ENCODE data around the gene BAG2.

Gene BAG2

GRCh38 chr6:57172136-57173055, at the start of gene BAG2:
TSS of gene BAG2 (plus strand) at chr6:57172326. CDS start at chr6:57172698, 372 bp downstream.
- DNase-seq (ENCODE audit: low read depth): no peak

- DNase-seq (ENCODE audit: low read depth): no peak
Measured at GRCh38 chr6:57123111-57123510, 49.0 kb upstream of the BAG2 start.

GRCh38 chr6:57127763-57128162, 44.4 kb upstream of the BAG2 start:
- DNase-seq (ENCODE audit: low read depth): no peak

GRCh38 chr6:57130661-57131177, 41.4 kb upstream of the BAG2 start:
- no peak for DNase-seq (ENCODE audit: low read depth)

- no peak for DNase-seq (ENCODE audit: low read depth)
Measured at GRCh38 chr6:57134954-57135353, 37.2 kb upstream of the BAG2 start.

- DNase-seq (ENCODE audit: low read depth): no peak
Measured at GRCh38 chr6:57135885-57136284, 36.2 kb upstream of the BAG2 start.

GRCh38 chr6:57137350-57137749, 34.8 kb upstream of the BAG2 start:
- DNase-seq (ENCODE audit: low read depth): no peak

- no peak for DNase-seq (ENCODE audit: low read depth)
Measured at GRCh38 chr6:57138026-57138425, 34.1 kb upstream of the BAG2 start.

GRCh38 chr6:57141451-57142177, 30.5 kb upstream of the BAG2 start:
- DNase-seq (ENCODE audit: low read depth): no peak

GRCh38 chr6:57142178-57142525, 30.0 kb upstream of the BAG2 start:
- DNase-seq (ENCODE audit: low read depth): no peak

GRCh38 chr6:57143690-57144089, 28.4 kb upstream of the BAG2 start:
- DNase-seq (ENCODE audit: low read depth): no peak

- no peak for DNase-seq (ENCODE audit: low read depth)
Measured at GRCh38 chr6:57147401-57147800, 24.7 kb upstream of the BAG2 start.

GRCh38 chr6:57147955-57148858, 23.9 kb upstream of the BAG2 start:
- DNase-seq (ENCODE audit: low read depth): no peak

- no peak for DNase-seq (ENCODE audit: low read depth)
Measured at GRCh38 chr6:57158658-57159057, 13.5 kb upstream of the BAG2 start.

- no peak for DNase-seq (ENCODE audit: low read depth)
Measured at GRCh38 chr6:57159127-57159526, 13.0 kb upstream of the BAG2 start.

GRCh38 chr6:57162028-57162427, 10.1 kb upstream of the BAG2 start:
- DNase-seq (ENCODE audit: low read depth): no peak

GRCh38 chr6:57162516-57162915, 9.6 kb upstream of the BAG2 start:
- no peak for DNase-seq (ENCODE audit: low read depth)

- no peak for DNase-seq (ENCODE audit: low read depth)
Measured at GRCh38 chr6:57163956-57164355, 8.2 kb upstream of the BAG2 start.

GRCh38 chr6:57165080-57165479, 7.0 kb upstream of the BAG2 start:
- no peak for DNase-seq (ENCODE audit: low read depth)

GRCh38 chr6:57173056-57173885, 1.1 kb downstream of the BAG2 start:
- no peak for DNase-seq (ENCODE audit: low read depth)

GRCh38 chr6:57173886-57174510, 1.9 kb downstream of the BAG2 start:
- DNase-seq (ENCODE audit: low read depth): no peak

All from HS-27A (cell line).